Measurements from ENCODE around the gene CRLF3. TPM values are rescaled to one million over a fixed set of nuclear protein-coding genes. Genes with fewer than 3 reads are reported as not detected.

Gene CRLF3
- total RNA-seq: 15.5 TPM
- polyA plus RNA-seq: 6.8 TPM

DNA sequence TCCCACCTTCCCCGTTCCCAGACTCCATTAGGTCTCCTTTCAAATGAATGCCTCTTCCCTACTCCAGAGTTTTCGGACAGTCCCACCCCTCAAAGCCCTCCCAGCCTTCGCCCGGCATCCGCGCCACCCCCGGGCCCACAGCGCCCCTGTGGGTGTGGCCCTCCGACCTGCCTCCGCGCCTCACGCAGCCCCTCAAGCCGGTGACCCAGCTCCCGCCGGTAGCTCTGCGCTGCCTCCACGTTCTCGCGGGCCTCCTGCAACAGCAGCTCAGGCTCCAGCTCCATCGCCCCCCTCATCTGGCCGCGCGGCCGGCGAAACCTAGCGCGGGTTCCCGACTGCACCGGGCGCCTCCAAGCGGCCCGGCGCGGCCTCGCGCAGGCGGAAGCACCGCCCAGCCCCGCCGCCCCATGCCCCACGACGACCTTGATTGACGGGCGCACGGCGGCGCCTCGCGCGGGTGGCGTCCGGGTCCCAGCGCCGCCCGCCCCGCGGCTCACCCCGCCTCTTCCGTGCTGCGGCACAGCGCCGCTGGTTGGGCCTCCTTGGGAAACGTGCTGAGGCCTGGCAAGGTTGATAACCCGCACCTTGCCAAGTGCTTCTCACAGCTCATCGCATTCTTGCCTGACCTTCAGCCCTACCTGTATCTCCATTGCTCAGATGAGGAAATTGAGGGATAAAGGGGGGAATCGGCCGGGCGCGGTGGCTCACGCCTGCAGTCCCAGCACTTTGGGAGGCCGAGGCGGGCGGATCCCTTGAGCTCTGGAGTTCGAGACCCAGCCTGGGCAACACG lies at the start of gene CRLF3:
TSS of gene CRLF3 (minus strand) at position 337 of the 790 bp plus-strand sequence. CDS start at position 296, 41 bp downstream.
- Histone ChIP-seq H3K36me3 (ENCODE audit: insufficient read depth) (no peaks in the 10 kb centered on the region), H3K4me1 (ENCODE audit: insufficient read depth) (no peaks in the 10 kb centered on the region), H3K4me3 (ENCODE audit: low read depth, low read length) (peak within 1 kb of the TSS; percentile 72), H3K27ac (ENCODE audit: low read depth) (peak within 1 kb of the TSS; percentile 75)
- DNase-seq (ENCODE audit: extremely low spot score): peak; percentile 62
- WGBS: 6% methylated on average over 75 of the region's 75 CpGs

DNA sequence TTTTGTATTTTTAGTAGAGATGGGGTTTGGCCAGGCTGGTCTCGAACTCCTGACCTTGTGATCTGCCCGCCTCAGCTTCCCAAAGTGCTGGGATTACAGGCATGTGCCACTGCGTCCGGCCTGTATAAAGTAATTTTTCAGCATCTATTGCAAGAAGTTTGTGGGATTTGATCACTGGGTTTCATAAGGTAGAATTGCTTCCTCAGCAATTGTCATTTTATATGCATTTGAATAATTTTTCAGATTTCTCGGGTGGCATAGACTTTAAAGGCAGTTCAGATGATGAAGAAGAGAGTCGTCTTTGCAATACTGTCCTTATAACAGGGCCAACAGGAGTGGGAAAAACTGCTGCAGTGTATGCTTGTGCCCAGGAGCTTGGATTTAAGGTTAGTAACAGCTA lies 44.5 kb upstream of the CRLF3 start:
- Histone ChIP-seq H3K4me1 (ENCODE audit: insufficient read depth) (no peaks in the 10 kb centered on the region), H3K27ac (ENCODE audit: low read depth) (no peak overlapping the region), H3K4me3 (ENCODE audit: low read depth, low read length) (no peak overlapping the region), H3K36me3 (ENCODE audit: insufficient read depth) (no peaks in the 10 kb centered on the region)
- DNase-seq (ENCODE audit: extremely low spot score): no peak
- 94% methylated on average over 6 of the region's 6 CpGs for WGBS

- no peak for DNase-seq (ENCODE audit: extremely low spot score)
- Histone ChIP-seq H3K4me1 (ENCODE audit: insufficient read depth) (no peaks in the 10 kb centered on the region), H3K4me3 (ENCODE audit: low read depth, low read length) (no peak overlapping the region), H3K27ac (ENCODE audit: low read depth) (no peak overlapping the region), H3K36me3 (ENCODE audit: insufficient read depth) (no peaks in the 10 kb centered on the region)
- 96% methylated on average over 1 of the region's 1 CpG for WGBS
Measured at GRCh38 chr17:30864636-30865035, 40.1 kb upstream of the CRLF3 start.

- Histone ChIP-seq H3K4me1 (ENCODE audit: insufficient read depth) (no peaks in the 10 kb centered on the region), H3K4me3 (ENCODE audit: low read depth, low read length) (no peak overlapping the region), H3K27ac (ENCODE audit: low read depth) (no peak overlapping the region), H3K36me3 (ENCODE audit: insufficient read depth) (no peaks in the 10 kb centered on the region)
- no peak for DNase-seq (ENCODE audit: extremely low spot score)
- 92% methylated on average over 9 of the region's 9 CpGs for WGBS
Measured at GRCh38 chr17:30858556-30859250, 34.2 kb upstream of the CRLF3 start.

DNA sequence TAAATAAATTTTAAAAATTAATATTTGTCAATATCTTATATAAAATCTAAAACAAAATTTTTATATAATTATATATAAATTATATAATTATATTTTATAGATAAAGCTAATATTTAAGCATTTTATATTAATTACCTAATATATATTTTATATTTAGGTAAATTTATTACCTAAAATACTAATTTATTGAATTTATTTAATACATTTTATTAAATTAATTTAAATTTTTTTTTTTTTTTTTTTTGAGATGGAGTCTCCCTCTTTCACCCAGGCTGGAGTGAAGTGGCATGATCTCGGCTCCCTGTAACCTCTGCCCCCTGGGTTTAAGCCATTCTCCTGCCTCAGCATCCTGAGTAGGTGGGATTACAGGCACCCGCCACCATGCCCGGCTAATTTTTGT lies 29.7 kb upstream of the CRLF3 start:
- 98% methylated on average over 3 of the region's 3 CpGs for WGBS

DNA sequence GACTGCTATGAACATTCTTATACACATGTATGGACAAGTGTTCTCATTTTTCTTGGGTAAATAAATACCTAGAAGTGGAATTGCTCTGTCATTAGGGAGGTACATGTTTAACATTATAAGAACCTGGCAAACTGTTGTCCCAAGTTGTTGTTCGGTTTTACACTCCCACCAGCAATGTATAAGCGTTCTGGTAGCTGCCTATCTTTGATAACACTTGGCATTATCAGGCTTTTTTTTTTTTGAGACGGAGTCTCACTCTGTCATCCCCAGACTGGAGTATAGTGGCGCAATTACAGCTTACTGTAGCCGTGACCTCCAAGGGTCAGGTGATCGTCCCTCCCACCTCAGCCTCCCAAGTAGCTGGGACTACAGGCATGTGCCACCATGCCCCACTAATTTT lies 23.5 kb upstream of the CRLF3 start:
- no peak for DNase-seq (ENCODE audit: extremely low spot score)
- Histone ChIP-seq H3K36me3 (ENCODE audit: insufficient read depth) (no peaks in the 10 kb centered on the region), H3K27ac (ENCODE audit: low read depth) (no peak overlapping the region), H3K4me1 (ENCODE audit: insufficient read depth) (no peaks in the 10 kb centered on the region), H3K4me3 (ENCODE audit: low read depth, low read length) (no peak overlapping the region)
- 94% methylated on average over 6 of the region's 6 CpGs for WGBS

More for the DNA sequence above, 29.7 kb upstream of the CRLF3 start:
- no peak for DNase-seq (ENCODE audit: extremely low spot score)
- Histone ChIP-seq H3K27ac (ENCODE audit: low read depth) (no peak overlapping the region), H3K4me1 (ENCODE audit: insufficient read depth) (no peaks in the 10 kb centered on the region), H3K4me3 (ENCODE audit: low read depth, low read length) (no peak overlapping the region), H3K36me3 (ENCODE audit: insufficient read depth) (no peaks in the 10 kb centered on the region)

DNA sequence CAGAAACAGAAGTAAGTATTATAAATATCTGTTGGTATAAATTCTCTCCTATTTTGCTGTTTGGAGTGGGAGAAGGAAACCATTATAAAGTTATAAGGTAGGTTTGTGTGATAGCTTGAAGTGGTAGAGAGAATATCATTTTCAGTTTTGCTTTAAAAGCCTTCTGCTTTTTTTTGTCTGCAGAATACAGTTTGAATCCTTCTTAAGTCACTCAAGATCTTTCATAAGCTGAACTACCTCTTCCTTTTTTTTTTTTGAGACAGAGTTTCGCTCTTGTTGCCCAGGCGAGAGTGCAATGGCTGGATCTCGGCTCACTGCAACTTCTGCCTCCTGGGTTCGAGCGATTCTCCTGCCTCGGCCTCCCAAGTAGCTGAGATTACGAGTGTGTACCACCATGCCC lies 16.3 kb upstream of the CRLF3 start:
- no peaks in the 10 kb centered on the region for H3K4me1 ChIP-seq (ENCODE audit: insufficient read depth)
- no peak overlapping the region for H3K27ac ChIP-seq (ENCODE audit: low read depth)
- no peaks in the 10 kb centered on the region for H3K36me3 ChIP-seq (ENCODE audit: insufficient read depth)
- 93% methylated on average over 7 of the region's 7 CpGs for WGBS
- H3K4me3 ChIP-seq (ENCODE audit: low read depth, low read length): no peak overlapping the region
- no peak for DNase-seq (ENCODE audit: extremely low spot score)

DNA sequence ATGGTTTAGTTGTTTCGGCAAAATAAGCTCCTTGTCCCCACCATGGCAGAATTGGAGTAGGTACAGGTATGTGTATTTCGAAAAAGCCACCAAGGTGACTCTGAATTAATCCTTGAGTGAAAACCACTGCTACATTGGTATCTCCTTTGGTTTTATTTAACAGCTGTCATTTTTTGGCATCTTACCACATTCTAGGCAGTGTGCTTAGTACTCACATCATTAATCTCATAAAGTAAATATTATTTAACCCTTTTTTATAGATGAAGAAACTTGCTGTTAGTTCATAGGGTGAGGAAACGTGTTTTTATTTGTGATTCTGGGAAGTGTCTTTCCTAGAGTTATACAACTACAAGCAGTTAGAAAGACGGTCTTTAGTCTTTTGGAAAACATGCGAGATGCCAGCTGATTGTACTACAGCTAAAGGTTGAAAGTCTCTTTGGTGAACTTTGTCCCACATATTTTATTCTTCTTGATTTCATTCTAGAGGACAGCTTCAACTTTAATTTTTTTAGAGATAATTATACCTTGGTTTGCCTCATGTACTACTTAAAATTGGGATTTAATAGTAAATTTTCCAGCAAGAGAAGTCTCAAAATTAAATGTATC lies 13.8 kb upstream of the CRLF3 start:
- H3K27ac ChIP-seq (ENCODE audit: low read depth): no peak overlapping the region
- H3K36me3 ChIP-seq (ENCODE audit: insufficient read depth): no peaks in the 10 kb centered on the region
- no peak for DNase-seq (ENCODE audit: extremely low spot score)
- no peak overlapping the region for H3K4me3 ChIP-seq (ENCODE audit: low read depth, low read length)
- WGBS: 85% methylated on average over 5 of the region's 5 CpGs
- H3K4me1 ChIP-seq (ENCODE audit: insufficient read depth): no peaks in the 10 kb centered on the region

- Histone ChIP-seq H3K27ac (ENCODE audit: low read depth) (no peak overlapping the region), H3K4me1 (ENCODE audit: insufficient read depth) (peaks cover 1% of the 10 kb centered on the region), H3K36me3 (ENCODE audit: insufficient read depth) (no peaks in the 10 kb centered on the region), H3K4me3 (ENCODE audit: low read depth, low read length) (peak overlapping the region; percentile 56)
- WGBS: 3% methylated on average over 15 of the region's 15 CpGs
- DNase-seq (ENCODE audit: extremely low spot score): no peak
Measured at GRCh38 chr17:30832438-30833124, 8.1 kb upstream of the CRLF3 start.

GRCh38 chr17:30831663-30832437 lies 7.4 kb upstream of the CRLF3 start, which contains the start of gene ATAD5:
Gene ATAD5 (plus strand): TSS chr17:30831966. CDS start chr17:30832348, 382 bp downstream.
- H3K36me3 ChIP-seq (ENCODE audit: insufficient read depth): no peaks in the 10 kb centered on the region
- peak within 1 kb of the TSS; percentile 56 for H3K4me3 ChIP-seq (ENCODE audit: low read depth, low read length)
- DNase-seq (ENCODE audit: extremely low spot score): peak; percentile 74
- under 1% methylated on average over 59 of the region's 59 CpGs for whole genome bisulfite sequencing
- H3K4me1 ChIP-seq (ENCODE audit: insufficient read depth): peaks cover 1% of the 10 kb centered on the region
- no peak within 1 kb of the TSS for H3K27ac ChIP-seq (ENCODE audit: low read depth)

DNA sequence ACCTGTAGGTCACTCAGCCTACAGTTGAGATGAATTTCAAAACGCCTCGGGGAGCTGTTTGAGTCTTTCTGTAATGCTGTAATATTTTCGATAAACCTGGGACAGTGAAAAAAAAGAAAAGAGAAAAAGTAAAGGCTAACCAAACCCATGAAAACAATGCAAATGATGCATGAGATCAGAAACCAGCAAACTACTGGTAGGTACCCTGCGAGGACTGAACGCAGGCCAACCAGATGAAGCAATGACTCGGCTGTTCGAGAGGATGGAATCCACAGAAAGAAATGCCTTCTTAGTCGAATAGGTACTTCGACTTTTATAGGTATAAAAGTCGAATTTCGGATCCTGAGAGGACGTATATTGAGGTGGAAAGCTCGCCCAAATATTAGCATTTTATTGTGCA lies 6.8 kb upstream of the CRLF3 start:
- H3K4me1 ChIP-seq (ENCODE audit: insufficient read depth): peaks cover 1% of the 10 kb centered on the region
- 23% methylated on average over 13 of the region's 13 CpGs for WGBS
- DNase-seq (ENCODE audit: extremely low spot score): no peak
- H3K36me3 ChIP-seq (ENCODE audit: insufficient read depth): no peaks in the 10 kb centered on the region
- no peak overlapping the region for H3K27ac ChIP-seq (ENCODE audit: low read depth)
- peak overlapping the region; percentile 56 for H3K4me3 ChIP-seq (ENCODE audit: low read depth, low read length)

GRCh38 chr17:30829022-30829421 lies 4.5 kb upstream of the CRLF3 start:
- no peaks in the 10 kb centered on the region for H3K36me3 ChIP-seq (ENCODE audit: insufficient read depth)
- 78% methylated on average over 5 of the region's 5 CpGs for WGBS
- H3K27ac ChIP-seq (ENCODE audit: low read depth): no peak overlapping the region
- no peak overlapping the region for H3K4me3 ChIP-seq (ENCODE audit: low read depth, low read length)
- DNase-seq (ENCODE audit: extremely low spot score): no peak
- H3K4me1 ChIP-seq (ENCODE audit: insufficient read depth): peaks cover 1% of the 10 kb centered on the region

DNA sequence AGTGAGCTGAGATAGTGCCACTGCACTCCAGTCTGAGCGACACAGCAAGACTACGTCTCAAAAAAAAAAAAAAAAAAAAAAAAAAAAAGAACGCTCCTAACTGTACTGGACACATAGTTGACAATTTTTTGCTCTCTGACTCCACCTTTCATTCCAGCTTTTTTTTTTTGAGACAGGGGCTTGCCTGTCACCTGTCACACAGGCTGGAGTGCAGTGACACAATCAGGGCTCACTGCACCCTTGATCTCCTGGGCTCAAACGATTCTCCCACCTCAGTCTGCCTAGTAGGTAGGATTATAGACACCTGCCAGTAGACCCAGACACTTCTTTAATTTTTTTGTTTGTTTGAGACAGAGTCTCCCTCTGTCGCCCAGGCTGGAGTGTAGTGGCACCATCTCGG lies 2.6 kb upstream of the CRLF3 start:
- WGBS: 82% methylated on average over 6 of the region's 6 CpGs
- no peak overlapping the region for H3K27ac ChIP-seq (ENCODE audit: low read depth)
- no peak overlapping the region for H3K4me3 ChIP-seq (ENCODE audit: low read depth, low read length)
- H3K36me3 ChIP-seq (ENCODE audit: insufficient read depth): no peaks in the 10 kb centered on the region
- peaks cover under 1% of the 10 kb centered on the region for H3K4me1 ChIP-seq (ENCODE audit: insufficient read depth)
- DNase-seq (ENCODE audit: extremely low spot score): no peak

Measured in urinary bladder (tissue), 4 donors.